ENCODE data around the gene MRPS10. TPM values are rescaled to one million over a fixed set of nuclear protein-coding genes. Genes with fewer than 3 reads are reported as not detected.

MRPS10 gene
- total and polyA plus RNA-seq, 2 donors (not counting 3 experiments of a cell fraction or from before 2014, with no cell fraction given) = 23.2 to 37.7 TPM

DNA sequence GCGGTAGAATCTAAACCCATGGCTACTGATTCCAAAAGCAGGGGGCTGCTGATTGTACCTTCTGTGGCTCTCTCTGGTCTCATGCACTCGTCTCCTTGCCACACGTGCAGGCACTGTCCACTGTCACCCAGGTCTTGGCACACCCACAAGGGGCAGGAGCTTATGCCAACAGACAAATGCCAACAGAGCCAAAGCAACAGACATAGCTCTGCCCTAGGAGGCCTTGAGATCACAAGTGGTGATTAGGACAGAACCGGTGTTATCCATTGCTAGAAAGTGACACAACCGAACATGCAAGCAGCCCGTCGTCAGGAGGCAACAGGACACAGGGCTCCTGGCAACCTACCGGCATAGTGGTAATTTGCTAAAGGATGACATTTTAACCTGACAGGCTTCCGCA, 36.8 kb upstream of the MRPS10 start:
- Histone ChIP-seq H3K4me1 (ENCODE audit: control insufficient read depth, extremely low read depth, insufficient read depth, low read length) (peaks cover 17% of the 10 kb centered on the region), H2AFZ (ENCODE audit: low read depth, low read length) (no peak overlapping the region), H4K20me1 (replicated peaks; ENCODE audit: control insufficient read depth, extremely low read depth, insufficient read depth, low read length) (no peaks in the 10 kb centered on the region), H3K9me3 (replicated peaks; ENCODE audit: control insufficient read depth, insufficient read depth, low read length) (no peaks in the 10 kb centered on the region), H3K9ac (replicated peaks; ENCODE audit: extremely low read depth, insufficient read depth, low read length) (no peak overlapping the region), H3K4me3 (replicated peaks in 1 of 3; ENCODE audit: insufficient read depth in 1 of 3, low read depth in 1 of 3, low read length in 3 of 3) (no peak overlapping the region), H3K79me2 (ENCODE audit: control insufficient read depth, insufficient read depth, low read length) (no peaks in the 10 kb centered on the region), H3K36me3 (ENCODE audit: control insufficient read depth in 2 of 2, extremely low read depth in 1 of 2, insufficient read depth in 2 of 2, low read length in 2 of 2) (no peaks in the 10 kb centered on the region), H3K27me3 (ENCODE audit: control insufficient read depth in 2 of 2, insufficient read depth in 2 of 2, low read length in 2 of 2) (no peaks in the 10 kb centered on the region), H3K4me2 (ENCODE audit: insufficient read depth, low read length) (no peak overlapping the region), H3K9me1 (replicated peaks; ENCODE audit: control insufficient read depth, extremely low read depth, insufficient read depth, low read length) (no peaks in the 10 kb centered on the region), H3K27ac (ENCODE audit: insufficient read depth, low read depth, low read length) (no peak overlapping the region)
- TF ChIP-seq POLR2AphosphoS5 (IDR thresholded peaks at IDR 0.05; ENCODE audit: insufficient read depth, low read depth, low read length) (no peak), POLR2A (IDR thresholded peaks at IDR 0.05; ENCODE audit: low read depth, low read length) (no peak), JUN (IDR thresholded peaks at IDR 0.05; ENCODE audit: borderline replicate concordance, insufficient read depth, insufficient read length, low read depth) (no peak), MAX (IDR thresholded peaks at IDR 0.05; ENCODE audit: insufficient read depth, insufficient read length) (no peak), FOS (IDR thresholded peaks at IDR 0.05; ENCODE audit: borderline replicate concordance, insufficient read depth, low read length) (no peak), GATA2 (IDR thresholded peaks at IDR 0.05; ENCODE audit: insufficient read depth, insufficient read length, low read depth, low read length) (no peak), EZH2 (IDR thresholded peaks at IDR 0.05; ENCODE audit: borderline replicate concordance, low read depth, low read length, severe bottlenecking) (no peak), MYC (IDR thresholded peaks at IDR 0.05; ENCODE audit: low read depth, low read length) (no peak)
- TF ChIP-seq, protein P1, sequence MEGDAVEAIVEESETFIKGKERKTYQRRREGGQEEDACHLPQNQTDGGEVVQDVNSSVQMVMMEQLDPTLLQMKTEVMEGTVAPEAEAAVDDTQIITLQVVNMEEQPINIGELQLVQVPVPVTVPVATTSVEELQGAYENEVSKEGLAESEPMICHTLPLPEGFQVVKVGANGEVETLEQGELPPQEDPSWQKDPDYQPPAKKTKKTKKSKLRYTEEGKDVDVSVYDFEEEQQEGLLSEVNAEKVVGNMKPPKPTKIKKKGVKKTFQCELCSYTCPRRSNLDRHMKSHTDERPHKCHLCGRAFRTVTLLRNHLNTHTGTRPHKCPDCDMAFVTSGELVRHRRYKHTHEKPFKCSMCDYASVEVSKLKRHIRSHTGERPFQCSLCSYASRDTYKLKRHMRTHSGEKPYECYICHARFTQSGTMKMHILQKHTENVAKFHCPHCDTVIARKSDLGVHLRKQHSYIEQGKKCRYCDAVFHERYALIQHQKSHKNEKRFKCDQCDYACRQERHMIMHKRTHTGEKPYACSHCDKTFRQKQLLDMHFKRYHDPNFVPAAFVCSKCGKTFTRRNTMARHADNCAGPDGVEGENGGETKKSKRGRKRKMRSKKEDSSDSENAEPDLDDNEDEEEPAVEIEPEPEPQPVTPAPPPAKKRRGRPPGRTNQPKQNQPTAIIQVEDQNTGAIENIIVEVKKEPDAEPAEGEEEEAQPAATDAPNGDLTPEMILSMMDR (IDR thresholded peaks at IDR 0.05; ENCODE audit: extremely low read depth in 1 of 2, insufficient read depth in 1 of 2, low read depth in 1 of 2, low read length in 2 of 2) = no peak
- ChIA-PET CTCF (interaction anchor here (1.3 kb wide), 1 partner anchor 11 kb away, joined by 3 read pairs; no protein-coding TSS in a partner anchor), POLR2A (no interaction called here)
- no TSS peak for BruUV-seq (replicated peaks)
- dilution Hi-C loops (cut with MboI; ENCODE audit: extremely low pct_ligation_motif_present, low sequenced_read_pairs) (no loop called here), intact Hi-C loops (cut with micrococcal nuclease) (no loop called here)
- DNase-seq (ENCODE audit: low read depth, low spot score) = no peak
- no peak for FAIRE-seq
